Keratinocyte (primary cell): ENCODE data around the gene MFAP1.

Experiments
- EZH2 ChIP-seq: IDR thresholded peaks from one replicate; pipeline ENCODE4 v1.6.1; 2012; ENCODE audit warnings: inconsistent platforms, mild to moderate bottlenecking, low read length, moderate library complexity
- TF ChIP-seq, protein P1 (sequence below), 3 experiments: IDR thresholded peaks in 1 of 3; conservative IDR thresholded peaks in 1 of 3; optimal IDR thresholded peaks in 1 of 3; 2 replicates in 2 of 3; 3 replicates in 1 of 3; pipeline versions ENCODE3 to v1.5.1; 2011; ENCODE audit warnings: low read length in 3 of 3, mild to moderate bottlenecking in 3 of 3, moderate library complexity in 2 of 3, control low read depth in 1 of 3, inconsistent platforms in 1 of 3; ENCODE audit not compliant: insufficient read depth in 2 of 3; ENCODE audit errors: extremely low read depth in 1 of 3

DNA sequence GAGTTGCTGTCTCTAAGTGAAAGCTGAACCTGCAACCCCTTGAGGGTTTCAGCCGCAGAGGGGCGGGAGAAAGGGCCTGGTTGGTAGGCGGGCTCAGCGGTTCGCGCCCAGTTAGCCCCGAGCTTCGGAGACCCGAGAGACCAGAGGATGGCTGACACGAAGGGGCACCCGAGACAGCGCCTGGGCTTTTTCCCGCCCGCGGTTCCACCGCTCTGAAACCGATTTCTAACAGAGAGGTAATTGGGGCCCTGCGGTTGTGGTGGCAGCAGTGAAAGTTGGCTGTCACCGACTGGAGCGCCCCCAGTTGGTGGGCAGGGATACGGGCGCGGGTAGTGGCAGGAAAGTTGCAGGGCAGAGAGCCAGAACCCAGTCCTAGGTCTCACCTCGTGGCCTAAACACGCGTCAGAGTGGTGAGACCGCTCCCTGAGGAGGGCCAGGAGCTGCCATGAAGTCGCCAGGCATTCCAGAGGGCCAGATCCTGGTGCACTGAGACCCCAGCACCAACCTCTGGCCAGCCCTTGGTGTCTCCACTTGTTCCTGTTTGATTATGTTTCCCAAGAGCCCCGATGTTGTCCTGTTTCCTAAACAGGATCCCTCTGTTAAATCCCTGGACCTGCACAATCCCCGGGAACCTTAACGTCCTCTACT lies 47.1 kb downstream of the MFAP1 start:
- TF ChIP-seq, protein P1, sequence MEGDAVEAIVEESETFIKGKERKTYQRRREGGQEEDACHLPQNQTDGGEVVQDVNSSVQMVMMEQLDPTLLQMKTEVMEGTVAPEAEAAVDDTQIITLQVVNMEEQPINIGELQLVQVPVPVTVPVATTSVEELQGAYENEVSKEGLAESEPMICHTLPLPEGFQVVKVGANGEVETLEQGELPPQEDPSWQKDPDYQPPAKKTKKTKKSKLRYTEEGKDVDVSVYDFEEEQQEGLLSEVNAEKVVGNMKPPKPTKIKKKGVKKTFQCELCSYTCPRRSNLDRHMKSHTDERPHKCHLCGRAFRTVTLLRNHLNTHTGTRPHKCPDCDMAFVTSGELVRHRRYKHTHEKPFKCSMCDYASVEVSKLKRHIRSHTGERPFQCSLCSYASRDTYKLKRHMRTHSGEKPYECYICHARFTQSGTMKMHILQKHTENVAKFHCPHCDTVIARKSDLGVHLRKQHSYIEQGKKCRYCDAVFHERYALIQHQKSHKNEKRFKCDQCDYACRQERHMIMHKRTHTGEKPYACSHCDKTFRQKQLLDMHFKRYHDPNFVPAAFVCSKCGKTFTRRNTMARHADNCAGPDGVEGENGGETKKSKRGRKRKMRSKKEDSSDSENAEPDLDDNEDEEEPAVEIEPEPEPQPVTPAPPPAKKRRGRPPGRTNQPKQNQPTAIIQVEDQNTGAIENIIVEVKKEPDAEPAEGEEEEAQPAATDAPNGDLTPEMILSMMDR (optimal IDR thresholded peaks at IDR 0.05 in 1 of 3, IDR thresholded peaks at IDR 0.05 in 1 of 3, conservative IDR thresholded peaks at IDR 0.05 in 1 of 3; ENCODE audit: extremely low read depth in 1 of 3, insufficient read depth in 2 of 3, low read length in 3 of 3) = peak; percentile 84 to 92 (median 88)
- no peak for TF ChIP-seq EZH2
